Stomach (tissue), 9 donors: ENCODE data around the gene CAMK2N2. TPM values are rescaled to one million over a fixed set of nuclear protein-coding genes. Genes with fewer than 3 reads are reported as not detected.

Experiments
- DNase-seq, 2 donors: peaks; one replicate each; pipeline versions ENCODE4 v3.0.0 to v3.0.0-alpha.2; 2013 to 2019
- H3K27ac ChIP-seq, 5 donors: fragments of 200-600 bp in 4 of 5; sonication (generic) in 4 of 5; one replicate each; pipeline ENCODE4 v1.5.1; 2013 to 2019; ENCODE audit warnings: mild to moderate bottlenecking in 1 of 5, moderate library complexity in 1 of 5
- H3K27me3 ChIP-seq, 3 donors: fragments of 200-600 bp; sonication (generic); one replicate each; pipeline ENCODE4 v1.5.1; 2017 to 2019; ENCODE audit warnings: mixed run types in 1 of 3
- H3K36me3 ChIP-seq, 4 donors: fragments of 200-600 bp; sonication (generic); 1 replicate in 3 of 4; 2 replicates in 1 of 4; pipeline ENCODE4 v1.5.1; 2016 to 2019
- H3K4me1 ChIP-seq, 4 donors: fragments of 200-600 bp; sonication (generic); one replicate each; pipeline ENCODE4 v1.5.1; 2016 to 2019
- H3K4me3 ChIP-seq, 4 donors: fragments of 200-600 bp; sonication (generic) in 3 of 4; one replicate each; pipeline ENCODE4 v1.5.1; 2016 to 2019; ENCODE audit warnings: mild to moderate bottlenecking in 1 of 4
- H3K9me3 ChIP-seq, 4 donors: fragments of 200-600 bp; sonication (generic); one replicate each; pipeline ENCODE4 v1.5.1; 2016 to 2019
- CTCF ChIP-seq, 7 experiments: fragments of 450-650 bp in 4 of 7; fragments of 200-600 bp in 3 of 7; sonication (generic) in 3 of 7; IDR thresholded peaks; one replicate each; pipeline ENCODE4 v1.5.1; 2016 to 2019; ENCODE audit warnings: antibody characterized with exemption in 7 of 7, control low read depth in 2 of 7, mild to moderate bottlenecking in 1 of 7
- EP300 ChIP-seq: sonication (generic); formaldehyde crosslinking; IDR thresholded peaks from one replicate; pipeline ENCODE4 v1.6.1; 2017; ENCODE audit warnings: antibody characterized with exemption
- POLR2A ChIP-seq, 4 donors: fragments of 450-650 bp; IDR thresholded peaks; one replicate each; pipeline ENCODE4 v1.6.1; 2016; ENCODE audit warnings: antibody characterized with exemption in 4 of 4, control low read depth in 2 of 4, mild to moderate bottlenecking in 1 of 4, moderate library complexity in 1 of 4
- POLR2AphosphoS5 ChIP-seq, 3 donors: sonication (generic); formaldehyde crosslinking; IDR thresholded peaks; one replicate each; pipeline ENCODE4 v1.6.1; 2016; ENCODE audit warnings: antibody characterized with exemption in 3 of 3
- WGBS, 5 donors: extraction: QIAGEN DNeasy Blood & Tissue Kit in 3 of 5; methylation state at CpG; one replicate each; pipeline versions ENCODE4 v1.1.5 to v1.1.7; 2013 to 2018; 5-methylcytosine and 5-hydroxymethylcytosine counted together
- intact Hi-C: fragments of 100-400 bp; cut with DNase I; formaldehyde crosslinking; loops from one replicate; pipeline ENCODE4 v1.15.1; 2023; ENCODE audit warnings: low total_unique reads
- polyA plus RNA-seq, 3 donors: library from polyadenylated mRNA; stranded (reverse); fragments of 200-250 nt; gene quantifications; one replicate each; pipeline ENCODE4 v1.2.3, GENCODE V29; 2013
- total RNA-seq, 5 donors: library from RNA; depleted of rRNA; stranded (reverse); fragments of >200 nt; gene quantifications; one replicate each; pipeline versions ENCODE4 v1.1.0 to v1.2.3, GENCODE V29; 2014 to 2016
- donor health status: healthy with polysubstance abuse.
- donor health status: Bipolar disorder and iron deficiency.
- donor health status: healthy.

CAMK2N2 gene
- total and polyA plus RNA-seq, 8 donors: 0.58 to 1.2 (median 0.68) TPM; not detected in 5

GRCh38 chr3:184231671-184232070 lies 29.7 kb downstream of the CAMK2N2 start:
- Histone ChIP-seq H3K27me3 (peaks cover 16 to 86% (median 54%) of the 10 kb centered on the region in 3 donors), H3K4me3 (no peak overlapping the region), H3K9me3 (no peaks in the 10 kb centered on the region), H3K36me3 (no peaks in the 10 kb centered on the region), H3K4me1 (peaks cover 19 to 29% (median 27%) of the 10 kb centered on the region in 4 donors), H3K27ac (no peak overlapping the region)
- DNase-seq: no peak
- WGBS, 5 donors: 56 to 72% (median 59%) methylated on average over 3 of the region's 3 CpGs
- TF ChIP-seq EP300: no peak
- no peak for TF ChIP-seq POLR2AphosphoS5 (IDR thresholded peaks at IDR 0.05)
- no peak for TF ChIP-seq CTCF (IDR thresholded peaks at IDR 0.05)
- no peak for TF ChIP-seq POLR2A (IDR thresholded peaks at IDR 0.05)
- intact Hi-C loops: loop anchor here (10.0 kb wide), 1 partner anchor 337 kb away; no protein-coding TSS in a partner anchor

- peak; percentile 43 to 53 for DNase-seq
- Histone ChIP-seq H3K9me3 (no peaks in the 10 kb centered on the region), H3K4me1 (peaks cover 19 to 29% (median 27%) of the 10 kb centered on the region in 4 donors), H3K27me3 (peaks cover 16 to 91% (median 54%) of the 10 kb centered on the region in 3 donors), H3K36me3 (no peaks in the 10 kb centered on the region), H3K4me3 (peak overlapping the region; percentile 48 to 64 (median 58)), H3K27ac (no peak overlapping the region)
- intact Hi-C loops: loop anchor here (10.0 kb wide), 1 partner anchor 336 kb away; no protein-coding TSS in a partner anchor
- no peak for TF ChIP-seq EP300
- no peak for TF ChIP-seq CTCF (IDR thresholded peaks at IDR 0.05)
- TF ChIP-seq POLR2AphosphoS5 (IDR thresholded peaks at IDR 0.05): no peak
- no peak for TF ChIP-seq POLR2A (IDR thresholded peaks at IDR 0.05)
- 5 to 15% (median 9%) methylated on average over 20 to 79 of the region's 79 CpGs for WGBS, 5 donors
These were observed 30.5 kb downstream of the CAMK2N2 start for GRCh38 chr3:184230603-184231528.

- peak overlapping the region in 3 of 5 donors; percentile 6 to 48 (median 37) for H3K27ac ChIP-seq
- intact Hi-C loops: loop anchor here (10.0 kb wide), 1 partner anchor 335 kb away; no protein-coding TSS in a partner anchor
- H3K36me3 ChIP-seq: no peaks in the 10 kb centered on the region
- peaks cover 19 to 29% (median 27%) of the 10 kb centered on the region in 4 donors for H3K4me1 ChIP-seq
- TF ChIP-seq POLR2AphosphoS5 (IDR thresholded peaks at IDR 0.05) (no peak), POLR2A (IDR thresholded peaks at IDR 0.05) (no peak), EP300 (no peak), CTCF (IDR thresholded peaks at IDR 0.05) (no peak)
- 0 to 2% (median 0%) methylated on average over 15 to 61 of the region's 61 CpGs; no CpG with 5 or more reads in 1 of the 5 donors for WGBS, 5 donors
- no peaks in the 10 kb centered on the region for H3K9me3 ChIP-seq
- H3K4me3 ChIP-seq: peak overlapping the region; percentile 48 to 64 (median 58)
- peaks cover 16 to 90% (median 54%) of the 10 kb centered on the region in 3 donors for H3K27me3 ChIP-seq
- peak; percentile 30 to 79 for DNase-seq
These were observed 31.2 kb downstream of the CAMK2N2 start for GRCh38 chr3:184230081-184230602.

- H3K9me3 ChIP-seq: no peaks in the 10 kb centered on the region
- TF ChIP-seq CTCF (IDR thresholded peaks at IDR 0.05): peak in 4 of 7 experiments; percentile 10 to 23 (median 19)
- no peak for TF ChIP-seq POLR2A (IDR thresholded peaks at IDR 0.05)
- peak in 2 of 3 donors; percentile 24 to 57 for TF ChIP-seq POLR2AphosphoS5 (IDR thresholded peaks at IDR 0.05)
- whole genome bisulfite sequencing, 5 donors: 0 to 3% (median 1%) methylated on average over 23 to 65 of the region's 66 CpGs
- H3K4me1 ChIP-seq: peaks cover 19 to 29% (median 27%) of the 10 kb centered on the region in 4 donors
- peak within 1 kb of the TSS in 3 of 5 donors; percentile 6 to 48 (median 37) for H3K27ac ChIP-seq
- H3K36me3 ChIP-seq: no peaks in the 10 kb centered on the region
- DNase-seq: peak; percentile 73 to 93
- peak within 1 kb of the TSS; percentile 48 to 64 (median 58) for H3K4me3 ChIP-seq
- intact Hi-C loops: loop anchor here (10.0 kb wide), 1 partner anchor 335 kb away; no protein-coding TSS in a partner anchor
- peaks cover 16 to 85% (median 53%) of the 10 kb centered on the region in 3 donors for H3K27me3 ChIP-seq
These were observed 31.8 kb downstream of the CAMK2N2 start, which contains the start of gene VWA5B2 for GRCh38 chr3:184229394-184230080. VWA5B2 (plus strand) TSS chr3:184229585; CDS start chr3:184230529, 944 bp downstream.
